Thymus (tissue), 11 donors: Measurements from ENCODE around the gene MAGI2. TPM values are rescaled to one million over a fixed set of nuclear protein-coding genes. Genes with fewer than 3 reads are reported as not detected.

Source experiments
- DNase-seq, 9 donors: peaks; one replicate each; pipeline ENCODE4 v3.0.0-alpha.2; 2013; ENCODE audit warnings: low spot score in 9 of 9, low read depth in 6 of 9, missing footprints in 1 of 9
- H3K27ac ChIP-seq, 2 donors: one replicate each; pipeline ENCODE4 v1.5.1; 2013; ENCODE audit warnings: control low read depth in 1 of 2, low read depth in 1 of 2, low read length in 1 of 2, mild to moderate bottlenecking in 1 of 2, moderate library complexity in 1 of 2
- H3K27me3 ChIP-seq, 2 donors: one replicate each; pipeline ENCODE4 v1.5.1; 2013; ENCODE audit warnings: low read length in 1 of 2; ENCODE audit not compliant: control insufficient read depth in 2 of 2, insufficient read depth in 1 of 2
- H3K36me3 ChIP-seq, 2 donors: one replicate each; pipeline ENCODE4 v1.5.1; 2013; ENCODE audit warnings: low read length in 1 of 2, mild to moderate bottlenecking in 1 of 2, moderate library complexity in 1 of 2; ENCODE audit not compliant: control insufficient read depth in 2 of 2, insufficient read depth in 2 of 2
- H3K4me1 ChIP-seq, 2 donors: one replicate each; pipeline ENCODE4 v1.5.1; 2013; ENCODE audit warnings: low read length in 2 of 2; ENCODE audit not compliant: control insufficient read depth in 2 of 2, insufficient read depth in 2 of 2
- H3K4me3 ChIP-seq, 2 donors: one replicate each; pipeline ENCODE4 v1.5.1; 2013; ENCODE audit warnings: low read length in 2 of 2, control low read depth in 1 of 2, mild to moderate bottlenecking in 1 of 2
- H3K9me3 ChIP-seq, 2 donors: one replicate each; pipeline ENCODE4 v1.5.1; 2013; ENCODE audit warnings: low read length in 1 of 2, mild to moderate bottlenecking in 1 of 2; ENCODE audit not compliant: control insufficient read depth in 2 of 2, insufficient read depth in 1 of 2
- WGBS: extraction: QIAGEN DNeasy Blood & Tissue Kit; methylation state at CpG from one replicate; pipeline ENCODE4 v1.1.7; 2013; 5-methylcytosine and 5-hydroxymethylcytosine counted together
- polyA plus RNA-seq: library from polyadenylated mRNA; stranded (reverse); fragments of 200-250 nt; gene quantifications from one replicate; pipeline ENCODE4 v1.2.3, GENCODE V29; 2013
- total RNA-seq: library from RNA; stranded (reverse); fragments of 120-200 nt; gene quantifications from one replicate; pipeline ENCODE4 v1.2.4, GENCODE V29; 2013
- donor health status: healthy.

MAGI2 gene
- total and polyA plus RNA-seq, 2 donors = 0.42 to 1.7 TPM

GRCh38 chr7:78691584-78691983 lies 761.9 kb downstream of the MAGI2 start:
- no peaks in the 10 kb centered on the region for H3K36me3 ChIP-seq
- no peaks in the 10 kb centered on the region for H3K27me3 ChIP-seq
- H3K9me3 ChIP-seq = no peaks in the 10 kb centered on the region
- H3K4me3 ChIP-seq = no peak overlapping the region
- H3K4me1 ChIP-seq = no peaks in the 10 kb centered on the region
- DNase-seq = no peak
- no peak overlapping the region for H3K27ac ChIP-seq
- WGBS = 93% methylated on average over 3 of the region's 3 CpGs

GRCh38 chr7:78690174-78690573 lies 763.3 kb downstream of the MAGI2 start:
- no peaks in the 10 kb centered on the region for H3K27me3 ChIP-seq
- H3K36me3 ChIP-seq = no peaks in the 10 kb centered on the region
- H3K27ac ChIP-seq = no peak overlapping the region
- WGBS = 85% methylated on average over 4 of the region's 4 CpGs
- H3K9me3 ChIP-seq = no peaks in the 10 kb centered on the region
- no peak for DNase-seq
- no peaks in the 10 kb centered on the region for H3K4me1 ChIP-seq
- no peak overlapping the region for H3K4me3 ChIP-seq

GRCh38 chr7:78688376-78688775 lies 765.1 kb downstream of the MAGI2 start:
- 94% methylated on average over 2 of the region's 2 CpGs for WGBS
- no peak for DNase-seq
- no peak overlapping the region for H3K4me3 ChIP-seq

GRCh38 chr7:78686189-78686588 lies 767.3 kb downstream of the MAGI2 start:
- Histone ChIP-seq H3K4me1 (no peaks in the 10 kb centered on the region), H3K9me3 (no peaks in the 10 kb centered on the region), H3K36me3 (no peaks in the 10 kb centered on the region), H3K27me3 (no peaks in the 10 kb centered on the region), H3K27ac (no peak overlapping the region), H3K4me3 (no peak overlapping the region)
- WGBS = 85% methylated on average over 6 of the region's 6 CpGs
- no peak for DNase-seq

More at GRCh38 chr7:78688376-78688775, 765.1 kb downstream of the MAGI2 start:
- no peaks in the 10 kb centered on the region for H3K27me3 ChIP-seq
- no peak overlapping the region for H3K27ac ChIP-seq
- H3K4me1 ChIP-seq = no peaks in the 10 kb centered on the region
- H3K36me3 ChIP-seq = no peaks in the 10 kb centered on the region
- no peaks in the 10 kb centered on the region for H3K9me3 ChIP-seq

GRCh38 chr7:78684201-78684600 lies 769.3 kb downstream of the MAGI2 start:
- Histone ChIP-seq H3K4me3 (no peak overlapping the region), H3K27me3 (no peaks in the 10 kb centered on the region), H3K27ac (no peak overlapping the region), H3K4me1 (no peaks in the 10 kb centered on the region), H3K9me3 (no peaks in the 10 kb centered on the region), H3K36me3 (no peaks in the 10 kb centered on the region)
- WGBS = 78% methylated on average over 1 of the region's 1 CpG
- no peak for DNase-seq

GRCh38 chr7:78683566-78683965 lies 769.9 kb downstream of the MAGI2 start:
- DNase-seq = no peak
- Histone ChIP-seq H3K4me3 (no peak overlapping the region), H3K36me3 (no peaks in the 10 kb centered on the region), H3K27ac (no peak overlapping the region), H3K27me3 (no peaks in the 10 kb centered on the region), H3K9me3 (no peaks in the 10 kb centered on the region), H3K4me1 (no peaks in the 10 kb centered on the region)
- 83% methylated on average over 1 of the region's 1 CpG for WGBS

GRCh38 chr7:78679112-78679876 lies 774.2 kb downstream of the MAGI2 start:
- Histone ChIP-seq H3K4me3 (no peak overlapping the region), H3K4me1 (no peaks in the 10 kb centered on the region), H3K9me3 (no peaks in the 10 kb centered on the region), H3K27me3 (no peaks in the 10 kb centered on the region), H3K27ac (no peak overlapping the region), H3K36me3 (no peaks in the 10 kb centered on the region)
- no peak for DNase-seq
- WGBS = 90% methylated on average over 6 of the region's 6 CpGs

- WGBS = 92% methylated on average over 2 of the region's 2 CpGs
- Histone ChIP-seq H3K27me3 (no peaks in the 10 kb centered on the region), H3K4me1 (no peaks in the 10 kb centered on the region), H3K36me3 (no peaks in the 10 kb centered on the region), H3K9me3 (no peaks in the 10 kb centered on the region), H3K4me3 (no peak overlapping the region), H3K27ac (no peak overlapping the region)
- no peak for DNase-seq
Measured at GRCh38 chr7:78677391-78677790, 776.1 kb downstream of the MAGI2 start.

- Histone ChIP-seq H3K36me3 (no peaks in the 10 kb centered on the region), H3K4me1 (no peaks in the 10 kb centered on the region)
- 91% methylated on average over 3 of the region's 3 CpGs for WGBS
Measured at GRCh38 chr7:78675511-78675910, 778.0 kb downstream of the MAGI2 start.

More at GRCh38 chr7:78675511-78675910, 778.0 kb downstream of the MAGI2 start:
- no peak overlapping the region for H3K4me3 ChIP-seq
- H3K27me3 ChIP-seq = no peaks in the 10 kb centered on the region
- no peak overlapping the region for H3K27ac ChIP-seq
- no peak for DNase-seq
- H3K9me3 ChIP-seq = no peaks in the 10 kb centered on the region
